Stimulated activated CD4-positive, alpha-beta T cell treated with anti-CD3 and anti-CD28 coated beads, Interleukin-1b, Interleukin-23, amount 100 ng/mL, for 48 hours (primary cell): ENCODE measurements around the gene SEMA3A.
"Not testable (repeated sequence)": the region's sequence is repeated elsewhere in the genome, so short reads cannot be mapped to it uniquely, and the experiment has no call there.

ENCODE experiments used
- DNase-seq: peaks from one replicate; pipeline ENCODE4 v3.0.0-alpha.2; 2020

Gene SEMA3A

GRCh38 chr7:84194484-84195271 lies at the start of gene SEMA3A:
Gene SEMA3A, minus strand, starts transcription at chr7:84194789. Its CDS starts 203 bp downstream, at chr7:84194586.
- DNase-seq = no peak

- DNase-seq = not testable (repeated sequence)
These were observed 48.4 kb upstream of the SEMA3A start for GRCh38 chr7:84243037-84243436.

GRCh38 chr7:84238596-84238995 lies 44.0 kb upstream of the SEMA3A start:
- DNase-seq = no peak

- DNase-seq = no peak
These were observed 43.1 kb upstream of the SEMA3A start for GRCh38 chr7:84237533-84238173.

GRCh38 chr7:84236398-84236797 lies 41.8 kb upstream of the SEMA3A start:
- no peak for DNase-seq

- no peak for DNase-seq
These were observed 38.1 kb upstream of the SEMA3A start for GRCh38 chr7:84232646-84233045.

- no peak for DNase-seq
These were observed 36.6 kb upstream of the SEMA3A start for GRCh38 chr7:84231157-84231556.

GRCh38 chr7:84230491-84230890 lies 35.9 kb upstream of the SEMA3A start:
- DNase-seq = no peak

GRCh38 chr7:84228526-84228925 lies 33.9 kb upstream of the SEMA3A start:
- no peak for DNase-seq

- DNase-seq = no peak
These were observed 32.2 kb upstream of the SEMA3A start for GRCh38 chr7:84226759-84227158.

- DNase-seq = no peak
These were observed 29.9 kb upstream of the SEMA3A start for GRCh38 chr7:84224505-84224904.

- DNase-seq = no peak
These were observed 24.7 kb upstream of the SEMA3A start for GRCh38 chr7:84219310-84219709.

- DNase-seq = no peak
These were observed 24.1 kb upstream of the SEMA3A start for GRCh38 chr7:84218681-84219080.

GRCh38 chr7:84216472-84216871 lies 21.9 kb upstream of the SEMA3A start:
- DNase-seq = no peak

- DNase-seq = not testable (repeated sequence)
These were observed 20.2 kb upstream of the SEMA3A start for GRCh38 chr7:84214757-84215156.

GRCh38 chr7:84210301-84210700 lies 15.7 kb upstream of the SEMA3A start:
- no peak for DNase-seq

GRCh38 chr7:84209006-84209405 lies 14.4 kb upstream of the SEMA3A start:
- no peak for DNase-seq

GRCh38 chr7:84207615-84208014 lies 13.0 kb upstream of the SEMA3A start:
- DNase-seq = no peak

- no peak for DNase-seq
These were observed 12.4 kb upstream of the SEMA3A start for GRCh38 chr7:84207025-84207424.

- DNase-seq = no peak
These were observed 10.1 kb upstream of the SEMA3A start for GRCh38 chr7:84204655-84205054.

GRCh38 chr7:84202855-84203254 lies 8.3 kb upstream of the SEMA3A start:
- DNase-seq = no peak

GRCh38 chr7:84200859-84201258 lies 6.3 kb upstream of the SEMA3A start:
- DNase-seq = no peak

GRCh38 chr7:84199216-84199615 lies 4.6 kb upstream of the SEMA3A start:
- no peak for DNase-seq

GRCh38 chr7:84196084-84196503 lies 1.5 kb upstream of the SEMA3A start:
- DNase-seq = no peak
